HCT116 (cell line): ENCODE measurements around the gene CDH2. TPM values are rescaled to one million over a fixed set of nuclear protein-coding genes. Genes with fewer than 3 reads are reported as not detected.

Source experiments
- ATAC-seq: fragments of 200-7000 bp; cut with Tn5 transposase; 2 replicates; pipeline ENCODE4 v1.9.1; 2020; ENCODE audit warnings: mild to moderate bottlenecking, moderate library complexity
- BruUV-seq: library from RNA; stranded (reverse); fragments of 400-500 nt; replicated peaks from 2 replicates; lab custom pipeline; 2021; lab: Mats Ljungman, UMichigan
- CTCF ChIA-PET: fragments of 300-600 bp; sonication (Branson Sonifier 250); formaldehyde crosslinking; loops from one replicate; lab custom pipeline; 2021; ENCODE audit warnings: antibody characterized with exemption; lab: Charles Lee
- POLR2A ChIA-PET: fragments of 300-600, 350-600 bp; sonication (Branson Sonifier 250); formaldehyde crosslinking; loops from one replicate; lab custom pipeline; 2021; ENCODE audit warnings: antibody characterized with exemption; lab: Charles Lee
- RAD21 ChIA-PET, 2 experiments: fragments of 300-600 bp; sonication (Branson Sonifier 250); formaldehyde crosslinking; loops; one replicate each; lab custom pipeline; 2023; ENCODE audit warnings: low total read pairs in 2 of 2; ENCODE audit not compliant: uncharacterized antibody in 2 of 2, unreplicated experiment in 2 of 2, low non-redundant PET in 1 of 2; lab: Charles Lee
- DNase-seq: peaks from one replicate; pipeline ENCODE4 v3.0.0-alpha.2; 2010; ENCODE audit warnings: low read depth, low spot score
- H2AFZ ChIP-seq: fragments of 200-600 bp; shearing (Covaris generic), sonication (generic); 2 replicates; pipeline ENCODE4 v1.6.1; 2017; ENCODE audit warnings: low read depth, mixed run types, mixed read lengths, antibody characterized with exemption, low read length; ENCODE audit not compliant: poor library complexity, severe bottlenecking
- H3K27ac ChIP-seq: 2 replicates; pipeline ENCODE4 v1.5.1; 2012; ENCODE audit warnings: low read depth, low read length
- H3K27me3 ChIP-seq: fragments of 200-600 bp; sonication (generic); 2 replicates; pipeline ENCODE4 v1.6.1; 2016; ENCODE audit warnings: mixed run types, low read length, mixed read lengths; ENCODE audit not compliant: insufficient read depth
- H3K36me3 ChIP-seq, 2 experiments: fragments of 200-500 bp in 1 of 2; fragments of 200-600 bp in 1 of 2; sonication (Bioruptor generic) in 1 of 2; sonication (generic) in 1 of 2; 2 replicates each; pipeline versions ENCODE4 v1.5.1 to v1.6.1; 2014 to 2016; ENCODE audit warnings: low read length in 2 of 2, inconsistent platforms in 1 of 2, mixed read lengths in 1 of 2, mixed run types in 1 of 2; ENCODE audit not compliant: insufficient read depth in 2 of 2, control insufficient read depth in 1 of 2
- H3K4me1 ChIP-seq, 2 experiments: fragments of 200-600 bp in 1 of 2; sonication (generic) in 1 of 2; 2 replicates each; pipeline versions ENCODE4 v1.5.1 to v1.6.1; 2012 to 2017; ENCODE audit warnings: low read length in 2 of 2, inconsistent platforms in 1 of 2, mild to moderate bottlenecking in 1 of 2, mixed read lengths in 1 of 2, mixed run types in 1 of 2, moderate library complexity in 1 of 2; ENCODE audit not compliant: insufficient read depth in 2 of 2, control insufficient read depth in 1 of 2
- H3K4me2 ChIP-seq: fragments of 200-600 bp; sonication (generic); 2 replicates; pipeline ENCODE4 v1.6.1; 2017; ENCODE audit warnings: mixed run types, low read length, mixed read lengths
- H3K4me3 ChIP-seq, 2 experiments: fragments of 200-600 bp in 1 of 2; sonication (generic) in 1 of 2; replicated peaks in 1 of 2; 2 replicates each; pipeline ENCODE4 v1.5.1; 2011 to 2016; ENCODE audit warnings: low read length in 2 of 2, control low read depth in 1 of 2, low read depth in 1 of 2, mild to moderate bottlenecking in 1 of 2, mixed read lengths in 1 of 2, mixed run types in 1 of 2
- H3K79me2 ChIP-seq: fragments of 200-600 bp; sonication (generic); 2 replicates; pipeline ENCODE4 v1.6.1; 2017; ENCODE audit warnings: mild to moderate bottlenecking, mixed run types, low read length, moderate library complexity, mixed read lengths; ENCODE audit not compliant: insufficient read depth
- H3K9ac ChIP-seq: fragments of 200-600 bp; sonication (generic); 2 replicates; pipeline ENCODE4 v1.6.1; 2016; ENCODE audit warnings: low read length, mixed read lengths
- H3K9me2 ChIP-seq: fragments of 200-600 bp; sonication (generic), shearing (Covaris generic); 2 replicates; pipeline ENCODE4 v1.6.1; 2017; ENCODE audit warnings: mixed run types, mild to moderate bottlenecking, moderate library complexity; ENCODE audit not compliant: insufficient read depth
- H3K9me3 ChIP-seq, 2 experiments: fragments of 200-500 bp in 1 of 2; fragments of 200-600 bp in 1 of 2; sonication (Bioruptor generic) in 1 of 2; sonication (generic) in 1 of 2; 2 replicates each; pipeline ENCODE4 v1.6.1; 2014 to 2017; ENCODE audit warnings: low read length in 2 of 2, mixed read lengths in 2 of 2, inconsistent platforms in 1 of 2, low read depth in 1 of 2, mild to moderate bottlenecking in 1 of 2, mixed run types in 1 of 2, moderate library complexity in 1 of 2; ENCODE audit not compliant: control insufficient read depth in 1 of 2, insufficient read depth in 1 of 2
- H4K20me1 ChIP-seq: fragments of 200-600 bp; sonication (generic), shearing (Covaris generic); 2 replicates; pipeline ENCODE4 v1.6.1; 2017; ENCODE audit warnings: mixed run types, mild to moderate bottlenecking, moderate library complexity; ENCODE audit not compliant: insufficient read depth
- ATF3 ChIP-seq: IDR thresholded peaks from 2 replicates; pipeline ENCODE4 v1.6.1; 2012
- CBX3 ChIP-seq: IDR thresholded peaks from 2 replicates; pipeline ENCODE4 v1.6.1; 2012; ENCODE audit warnings: low read depth
- CEBPB ChIP-seq: IDR thresholded peaks from 2 replicates; pipeline ENCODE4 v1.6.1; 2012; ENCODE audit warnings: low read depth
- CTCF ChIP-seq, 3 experiments: fragments of 200-600 bp in 1 of 3; sonication (generic) in 1 of 3; IDR thresholded peaks in 2 of 3; conservative IDR thresholded peaks in 1 of 3; 2 replicates each; pipeline ENCODE4 v1.5.1; 2012 to 2017; ENCODE audit warnings: low read depth in 2 of 3, low read length in 2 of 3, antibody characterized with exemption in 1 of 3, borderline replicate concordance in 1 of 3, control low read depth in 1 of 3, mild to moderate bottlenecking in 1 of 3, mixed read lengths in 1 of 3, mixed run types in 1 of 3, moderate library complexity in 1 of 3; ENCODE audit not compliant: insufficient read depth in 1 of 3
- EGR1 ChIP-seq: IDR thresholded peaks from 2 replicates; pipeline ENCODE4 v1.6.1; 2012; ENCODE audit warnings: low read depth
- EZH2 ChIP-seq: fragments of 200-600 bp; sonication (generic); IDR thresholded peaks from 2 replicates; pipeline ENCODE4 v1.6.1; 2017; ENCODE audit warnings: antibody characterized with exemption, mixed run types
- EZH2phosphoT487 ChIP-seq: fragments of 200-600 bp; IDR thresholded peaks from 2 replicates; pipeline ENCODE4 v1.6.1; 2018; ENCODE audit warnings: antibody characterized with exemption, borderline replicate concordance
- FOSL1 ChIP-seq: IDR thresholded peaks from 2 replicates; pipeline ENCODE4 v1.6.1; 2012; ENCODE audit warnings: low read depth
- JUND ChIP-seq: IDR thresholded peaks from 2 replicates; pipeline ENCODE4 v1.6.1; 2012
- REST ChIP-seq: IDR thresholded peaks from 2 replicates; pipeline ENCODE4 v1.6.1; 2012; ENCODE audit warnings: low read depth
- SRF ChIP-seq: IDR thresholded peaks from 2 replicates; pipeline ENCODE4 v1.6.1; 2012; ENCODE audit warnings: low read depth
- ZBTB33 ChIP-seq: IDR thresholded peaks from 2 replicates; pipeline ENCODE4 v1.6.1; 2011; ENCODE audit warnings: mild to moderate bottlenecking, low read length, moderate library complexity; ENCODE audit not compliant: insufficient replicate concordance; ENCODE audit errors: extremely low read depth
- ZNF274 ChIP-seq: fragments of 200-500 bp; sonication (Bioruptor generic); IDR thresholded peaks from 2 replicates; pipeline ENCODE4 v1.6.1; 2014; ENCODE audit warnings: mild to moderate bottlenecking, low read depth, low read length, inconsistent platforms
- intact Hi-C: fragments of 100-400 bp; cut with micrococcal nuclease; formaldehyde crosslinking; loops from 2 replicates; pipeline ENCODE4 v1.10.0; 2022
- total RNA-seq: library from RNA; stranded (reverse); gene quantifications from one replicate; pipeline ENCODE4 v1.2.1, GENCODE V29; 2021; ENCODE audit not compliant: unreplicated experiment

Gene CDH2
- total RNA-seq, 1 experiment from 2014 or later, result 0.15 TPM

- DNase-seq (no peak), ATAC-seq (no peak)
- no peak overlapping the region for H3K27ac ChIP-seq
- no peaks in the 10 kb centered on the region for H4K20me1 ChIP-seq
- ChIA-PET CTCF (no interaction called here), RAD21 (no interaction called here), POLR2A (no interaction called here)
- H3K9me3 ChIP-seq, result no peaks in the 10 kb centered on the region
- H3K4me2 ChIP-seq, result no peak overlapping the region
- H3K4me1 ChIP-seq, result no peaks in the 10 kb centered on the region
- H3K9me2 ChIP-seq, result no peaks in the 10 kb centered on the region
- intact Hi-C loops, result no loop called here
- H3K36me3 ChIP-seq, result no peaks in the 10 kb centered on the region
- H2AFZ ChIP-seq, result no peak overlapping the region
- H3K27me3 ChIP-seq, result no peaks in the 10 kb centered on the region
- H3K4me3 ChIP-seq, result no peak overlapping the region
- BruUV-seq, result no TSS peak
- no peak overlapping the region for H3K9ac ChIP-seq
- no peak for TF ChIP-seq FOSL1
- TF ChIP-seq CBX3, result no peak
- no peak for TF ChIP-seq ATF3
- TF ChIP-seq CEBPB, result no peak
- no peaks in the 10 kb centered on the region for H3K79me2 ChIP-seq
Observed at GRCh38 chr18:28127228-28127627, 49.7 kb downstream of the CDH2 start.

GRCh38 chr18:28126768-28127167 lies 50.2 kb downstream of the CDH2 start:
- DNase-seq (no peak), ATAC-seq (no peak)
- ChIA-PET POLR2A (no interaction called here), CTCF (no interaction called here), RAD21 (no interaction called here)
- no TSS peak for BruUV-seq
- Histone ChIP-seq H3K4me3 (no peak overlapping the region), H3K79me2 (no peaks in the 10 kb centered on the region), H3K9ac (no peak overlapping the region), H3K9me3 (no peaks in the 10 kb centered on the region), H3K9me2 (no peaks in the 10 kb centered on the region), H3K36me3 (no peaks in the 10 kb centered on the region), H4K20me1 (no peaks in the 10 kb centered on the region), H3K27me3 (no peaks in the 10 kb centered on the region), H3K27ac (no peak overlapping the region), H3K4me1 (no peaks in the 10 kb centered on the region), H3K4me2 (no peak overlapping the region), H2AFZ (no peak overlapping the region)
- intact Hi-C loops, result no loop called here
- no peak for TF ChIP-seq CTCF (IDR thresholded peaks at IDR 0.05 in 2 of 3, conservative IDR thresholded peaks at IDR 0.05 in 1 of 3; ENCODE audit: borderline replicate concordance in 1 of 3, insufficient read depth in 1 of 3, low read depth in 2 of 3, low read length in 2 of 3)
- no peak for TF ChIP-seq REST
- no peak for TF ChIP-seq EGR1
- no peak for TF ChIP-seq SRF
- no peak for TF ChIP-seq CBX3
- no peak for TF ChIP-seq JUND
- TF ChIP-seq EZH2, result no peak
- TF ChIP-seq ZNF274, result no peak
- no peak for TF ChIP-seq ATF3
- TF ChIP-seq ZBTB33, result no peak
- no peak for TF ChIP-seq EZH2phosphoT487
